HEK293T (cell line): Measurements from ENCODE around the gene PPP2R5C.
"Not testable (repeated sequence)": the region's sequence is repeated elsewhere in the genome, so short reads cannot be mapped to it uniquely, and the experiment has no call there.

Source experiments
- CTCF ChIA-PET: fragments of 350-600 bp; formaldehyde crosslinking; extraction: SDS; loops from one replicate; lab custom pipeline; 2021; ENCODE audit warnings: antibody characterized with exemption, inconsistent platforms; lab: Yijun Ruan, JAX
- POLR2A ChIA-PET: fragments of 350-600 bp; formaldehyde crosslinking; extraction: SDS; loops from one replicate; lab custom pipeline; 2020; ENCODE audit warnings: antibody characterized with exemption, inconsistent platforms; lab: Yijun Ruan, JAX
- DNase-seq: peaks from one replicate; pipeline ENCODE4 v3.0.0; 2012; ENCODE audit warnings: mixed read lengths; ENCODE audit errors: extremely low spot score
- ARNT ChIP-seq: fragments of 450-650 bp; IDR thresholded peaks from 2 replicates; pipeline ENCODE4 v1.6.1; 2017; ENCODE audit warnings: mild to moderate bottlenecking
- BHLHE40 ChIP-seq: fragments of 450-650 bp; IDR thresholded peaks from 2 replicates; pipeline ENCODE4 v1.6.1; 2016; ENCODE audit warnings: mild to moderate bottlenecking, moderate library complexity, borderline replicate concordance
- CTBP1 ChIP-seq: fragments of 450-650 bp; IDR thresholded peaks from 2 replicates; pipeline ENCODE4 v1.6.1; 2016; ENCODE audit warnings: borderline replicate concordance
- ELF4 ChIP-seq: fragments of 450-650 bp; IDR thresholded peaks from 2 replicates; pipeline ENCODE4 v1.6.1; 2017; ENCODE audit warnings: antibody characterized with exemption
- FOXA1 ChIP-seq: fragments of 450-650 bp; IDR thresholded peaks from 2 replicates; pipeline ENCODE4 v1.6.1; 2016; ENCODE audit warnings: mild to moderate bottlenecking
- FOXK2 ChIP-seq: fragments of 450-650 bp; IDR thresholded peaks from 2 replicates; pipeline ENCODE4 v1.6.1; 2016; ENCODE audit warnings: mild to moderate bottlenecking
- FOXM1 ChIP-seq: fragments of 450-650 bp; IDR thresholded peaks from 2 replicates; pipeline ENCODE4 v1.6.1; 2017; ENCODE audit warnings: mild to moderate bottlenecking, borderline replicate concordance
- HDGF ChIP-seq: fragments of 450-650 bp; IDR thresholded peaks from 2 replicates; pipeline ENCODE4 v1.6.1; 2017; ENCODE audit warnings: antibody characterized with exemption, borderline replicate concordance
- L3MBTL2 ChIP-seq: fragments of 450-650 bp; conservative IDR thresholded peaks from 2 replicates; pipeline ENCODE4 v1.6.1; 2016; ENCODE audit warnings: mild to moderate bottlenecking
- LEF1 ChIP-seq: fragments of 450-650 bp; IDR thresholded peaks from 2 replicates; pipeline ENCODE4 v1.6.1; 2017; ENCODE audit warnings: mild to moderate bottlenecking, borderline replicate concordance
- NFRKB ChIP-seq: fragments of 450-650 bp; IDR thresholded peaks from 2 replicates; pipeline ENCODE4 v1.6.1; 2016; ENCODE audit warnings: mild to moderate bottlenecking, moderate library complexity
- PKNOX1 ChIP-seq: fragments of 450-650 bp; IDR thresholded peaks from 2 replicates; pipeline ENCODE4 v1.6.1; 2016
- SP1 ChIP-seq: fragments of 450-650 bp; IDR thresholded peaks from 2 replicates; pipeline ENCODE4 v1.6.1; 2017
- SUZ12 ChIP-seq: fragments of 450-650 bp; IDR thresholded peaks from 2 replicates; pipeline ENCODE4 v1.6.1; 2016; ENCODE audit warnings: mild to moderate bottlenecking
- TARDBP ChIP-seq: fragments of 450-650 bp; IDR thresholded peaks from 2 replicates; pipeline ENCODE4 v1.6.1; 2016
- ZNF384 ChIP-seq: fragments of 450-650 bp; IDR thresholded peaks from 2 replicates; pipeline ENCODE4 v1.6.1; 2016

Gene PPP2R5C

GRCh38 chr14:101737414-101738339, 23.8 kb upstream of the PPP2R5C start:
- DNase-seq = no peak
- ChIA-PET CTCF (no interaction called here), POLR2A (no interaction called here)
- no peak for TF ChIP-seq ZNF384
- no peak for TF ChIP-seq NFRKB
- no peak for TF ChIP-seq HDGF
- TF ChIP-seq SUZ12 = no peak
- no peak for TF ChIP-seq BHLHE40
- no peak for TF ChIP-seq PKNOX1
- TF ChIP-seq L3MBTL2 = no peak
- no peak for TF ChIP-seq ELF4
- no peak for TF ChIP-seq FOXK2
- no peak for TF ChIP-seq FOXA1
- TF ChIP-seq TARDBP = no peak

- ChIA-PET CTCF (no interaction called here), POLR2A (no interaction called here)
- TF ChIP-seq PKNOX1 = no peak
- no peak for TF ChIP-seq ELF4
- no peak for TF ChIP-seq ARNT
- no peak for TF ChIP-seq LEF1
- TF ChIP-seq SP1 = no peak
- no peak for TF ChIP-seq BHLHE40
- no peak for TF ChIP-seq ZNF384
- no peak for TF ChIP-seq SUZ12
- no peak for TF ChIP-seq NFRKB
- no peak for DNase-seq
Observed at GRCh38 chr14:101738703-101739320, 22.7 kb upstream of the PPP2R5C start.

GRCh38 chr14:101739446-101740141, 21.9 kb upstream of the PPP2R5C start:
- POLR2A ChIA-PET = no interaction called here
- no peak for DNase-seq
- CTCF ChIA-PET = no interaction called here
- TF ChIP-seq ELF4 = no peak
- TF ChIP-seq FOXK2 = no peak
- no peak for TF ChIP-seq CTBP1
- TF ChIP-seq SUZ12 = no peak
- TF ChIP-seq L3MBTL2 = no peak
- no peak for TF ChIP-seq BHLHE40
- TF ChIP-seq NFRKB = no peak
- TF ChIP-seq FOXA1 = no peak
- TF ChIP-seq ARNT = no peak
- TF ChIP-seq ZNF384 = no peak
- TF ChIP-seq TARDBP = no peak
- TF ChIP-seq SP1 = no peak
- TF ChIP-seq LEF1 = no peak
- no peak for TF ChIP-seq FOXM1
- TF ChIP-seq PKNOX1 = no peak
- TF ChIP-seq HDGF = no peak

GRCh38 chr14:101740981-101741380, 20.5 kb upstream of the PPP2R5C start:
- no peak for TF ChIP-seq NFRKB
- TF ChIP-seq FOXA1 = no peak
- TF ChIP-seq L3MBTL2 = no peak
- TF ChIP-seq CTBP1 = no peak
- TF ChIP-seq FOXM1 = no peak
- TF ChIP-seq FOXK2 = no peak
- TF ChIP-seq SUZ12 = no peak
- no peak for TF ChIP-seq HDGF
- no peak for TF ChIP-seq TARDBP
- no peak for TF ChIP-seq SP1
- TF ChIP-seq ELF4 = no peak
- no peak for TF ChIP-seq BHLHE40
- TF ChIP-seq LEF1 = no peak
- no peak for TF ChIP-seq ARNT
- TF ChIP-seq ZNF384 = no peak
- TF ChIP-seq PKNOX1 = no peak
- ChIA-PET POLR2A (interaction anchor here (0.7 kb wide), 1 partner anchor 207 kb away, joined by 3 read pairs; no protein-coding TSS in a partner anchor), CTCF (no interaction called here)
- DNase-seq = no peak

GRCh38 chr14:101743701-101744100, 17.8 kb upstream of the PPP2R5C start:
- no peak for TF ChIP-seq SUZ12
- TF ChIP-seq LEF1 = no peak
- TF ChIP-seq ELF4 = no peak
- TF ChIP-seq HDGF = no peak
- no peak for TF ChIP-seq PKNOX1
- no peak for DNase-seq
- ChIA-PET POLR2A (no interaction called here), CTCF (no interaction called here)

- POLR2A ChIA-PET, DNase-seq, CTCF ChIA-PET: not testable (repeated sequence)
Observed at GRCh38 chr14:101744382-101744781, 17.1 kb upstream of the PPP2R5C start.

- DNase-seq, CTCF ChIA-PET, POLR2A ChIA-PET: not testable (repeated sequence)
Observed at GRCh38 chr14:101749756-101750155, 11.8 kb upstream of the PPP2R5C start.
